GM18498 (cell line): ENCODE data around the gene OCIAD1.
A peak's percentile ranks its signal among the peaks of the same experiment; 100 is the strongest.
"Not testable (repeated sequence)": the region's sequence is repeated elsewhere in the genome, so short reads cannot be mapped to it uniquely, and the experiment has no call there.

ENCODE experiments used
- ATAC-seq: cut with Tn5 transposase; IDR thresholded peaks from one replicate; pipeline ENCODE4 v1.9.1; 2021; ENCODE audit warnings: mild to moderate bottlenecking, moderate library complexity; ENCODE audit not compliant: unreplicated experiment

The OCIAD1 gene, protein sequence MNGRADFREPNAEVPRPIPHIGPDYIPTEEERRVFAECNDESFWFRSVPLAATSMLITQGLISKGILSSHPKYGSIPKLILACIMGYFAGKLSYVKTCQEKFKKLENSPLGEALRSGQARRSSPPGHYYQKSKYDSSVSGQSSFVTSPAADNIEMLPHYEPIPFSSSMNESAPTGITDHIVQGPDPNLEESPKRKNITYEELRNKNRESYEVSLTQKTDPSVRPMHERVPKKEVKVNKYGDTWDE

DNA sequence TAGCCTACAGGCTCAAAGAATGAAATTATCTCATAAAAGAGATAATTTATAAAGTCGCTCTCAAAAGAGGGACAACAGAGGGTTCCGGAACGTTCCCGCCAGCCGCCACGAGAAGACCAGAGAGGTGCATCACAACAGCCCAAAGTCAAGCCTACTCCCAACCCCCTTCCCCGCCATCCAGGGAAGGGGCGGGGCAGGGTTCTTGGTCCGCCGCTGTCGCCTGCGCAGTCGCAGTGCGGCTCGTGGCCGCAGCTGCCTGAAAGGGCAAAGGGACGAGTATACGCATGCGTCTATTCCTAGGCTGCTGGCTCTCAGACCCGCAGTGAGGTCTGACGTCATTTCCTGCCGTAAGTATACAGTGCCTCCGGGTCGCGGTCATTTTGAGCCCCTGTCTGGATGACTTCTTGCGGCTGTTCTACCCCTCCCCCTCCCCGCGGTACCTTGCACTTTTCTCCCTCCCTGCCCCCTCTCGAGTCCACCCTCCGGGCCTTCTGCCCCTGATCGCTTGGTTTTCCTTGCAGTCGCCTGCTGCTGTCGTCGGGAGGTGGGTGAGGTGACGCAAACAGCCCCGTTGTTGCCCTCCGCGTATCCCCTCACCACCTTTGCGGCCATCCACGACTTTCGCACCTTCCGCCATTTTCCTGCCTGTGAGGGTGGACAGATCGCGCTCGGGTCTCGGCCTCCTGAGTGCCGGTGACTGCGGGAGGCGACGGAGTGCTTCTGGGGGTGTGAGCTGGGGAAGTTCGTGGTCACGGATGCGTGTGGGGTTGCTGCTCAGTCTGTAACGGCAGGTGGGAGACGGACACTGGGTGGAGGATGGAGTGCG is at the start of gene OCIAD1:
Gene OCIAD1, plus strand, starts transcription at position 383 of the 826 bp plus-strand sequence. CDS start 1,537 bp downstream, outside the sequence.
- peak; percentile 99 for ATAC-seq

DNA sequence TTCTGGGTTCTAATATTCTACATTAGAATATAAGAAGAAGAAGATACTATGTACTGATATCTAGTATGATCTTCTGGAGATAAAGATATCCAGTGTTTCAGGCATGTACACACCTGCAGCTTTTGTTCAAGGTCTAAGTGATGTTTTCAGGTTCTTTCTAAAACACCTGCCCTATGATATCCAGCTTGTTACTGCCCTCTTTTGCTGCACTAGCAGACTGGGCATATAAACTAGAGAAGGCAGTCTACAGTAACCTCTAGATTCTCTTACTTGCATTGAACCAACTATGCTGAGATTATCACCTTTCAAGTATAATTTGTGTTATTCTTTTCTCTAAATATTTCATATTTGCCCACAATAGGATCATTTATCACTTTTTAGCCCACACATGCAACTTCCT is 48.9 kb upstream of the OCIAD1 start:
- no peak for ATAC-seq

DNA sequence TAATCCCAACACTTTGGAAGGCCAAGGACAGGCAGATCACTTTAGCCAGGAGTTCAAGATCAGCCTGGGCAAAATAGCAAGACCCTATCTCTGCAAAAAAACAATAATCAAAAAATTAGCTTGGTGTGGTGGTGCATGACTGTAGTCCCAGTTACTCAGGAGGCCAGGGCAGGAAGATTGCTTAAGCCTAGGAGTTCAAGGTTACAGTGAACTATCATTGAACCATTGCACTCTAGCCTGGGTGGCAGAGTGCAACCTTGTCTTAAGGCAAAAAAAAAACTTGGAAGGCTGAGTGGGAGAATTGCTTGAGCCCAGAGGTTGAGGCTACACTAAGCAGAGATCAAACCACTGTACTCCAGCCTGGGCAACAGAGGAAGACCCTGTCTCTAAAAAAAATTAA is 45.6 kb upstream of the OCIAD1 start:
- no peak for ATAC-seq

DNA sequence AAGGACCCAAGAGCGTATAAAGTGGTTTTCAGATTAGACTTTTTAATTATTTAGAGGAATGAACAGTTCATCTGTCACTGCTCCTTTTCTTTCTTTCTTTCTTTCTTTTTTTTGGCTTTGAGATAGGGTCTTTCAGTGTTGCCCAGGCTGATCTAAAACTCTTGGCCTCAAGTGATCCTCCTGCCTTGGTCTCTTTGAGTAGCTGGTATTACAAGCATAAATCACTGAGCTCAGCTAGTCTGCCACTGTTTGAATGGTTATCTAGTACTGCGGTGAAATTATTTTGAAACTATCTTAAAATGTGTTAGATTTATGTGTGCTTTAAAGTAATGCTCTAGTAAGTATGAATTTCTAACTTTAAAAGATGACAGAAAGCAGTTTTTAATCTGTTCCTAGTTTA is 44.3 kb upstream of the OCIAD1 start:
- no peak for ATAC-seq

DNA sequence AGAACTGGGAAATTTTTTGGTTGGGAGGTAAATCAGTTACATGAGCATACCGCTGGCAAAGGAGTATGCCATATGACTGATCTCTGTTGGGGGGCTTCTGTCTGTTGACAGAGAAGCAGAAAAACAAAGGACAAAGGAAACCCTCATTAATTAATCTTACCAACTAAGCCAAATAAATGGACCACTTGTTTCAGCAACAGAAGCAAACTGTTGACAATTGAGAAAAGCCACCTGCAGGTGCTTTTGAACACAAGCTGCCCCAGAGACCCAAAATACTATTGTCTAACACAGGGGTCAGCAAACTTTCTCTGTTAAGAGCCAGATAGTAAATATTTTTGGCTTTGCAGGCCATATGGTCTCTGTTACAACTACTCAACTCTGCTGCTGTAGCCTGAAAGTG is 43.8 kb upstream of the OCIAD1 start:
- no peak for ATAC-seq

DNA sequence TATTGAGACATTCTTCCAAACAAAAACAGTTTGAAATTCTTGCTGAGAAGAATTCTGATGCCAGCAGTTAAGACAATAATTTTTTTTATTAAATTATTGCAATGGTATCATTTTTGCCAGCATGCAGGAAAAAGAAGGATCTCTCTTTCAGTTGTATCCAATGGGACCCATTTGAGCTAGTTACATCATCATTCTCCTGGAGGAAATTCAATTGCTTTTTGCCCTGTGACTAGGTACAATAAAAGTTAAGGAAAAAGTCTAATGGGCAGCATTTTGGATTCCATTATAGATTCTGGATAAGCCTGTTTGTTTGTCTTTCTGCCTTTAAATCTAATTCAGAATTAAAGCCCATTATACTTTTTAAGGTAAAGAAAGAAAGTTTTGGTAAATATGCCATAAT is 40.3 kb upstream of the OCIAD1 start:
- no peak for ATAC-seq

DNA sequence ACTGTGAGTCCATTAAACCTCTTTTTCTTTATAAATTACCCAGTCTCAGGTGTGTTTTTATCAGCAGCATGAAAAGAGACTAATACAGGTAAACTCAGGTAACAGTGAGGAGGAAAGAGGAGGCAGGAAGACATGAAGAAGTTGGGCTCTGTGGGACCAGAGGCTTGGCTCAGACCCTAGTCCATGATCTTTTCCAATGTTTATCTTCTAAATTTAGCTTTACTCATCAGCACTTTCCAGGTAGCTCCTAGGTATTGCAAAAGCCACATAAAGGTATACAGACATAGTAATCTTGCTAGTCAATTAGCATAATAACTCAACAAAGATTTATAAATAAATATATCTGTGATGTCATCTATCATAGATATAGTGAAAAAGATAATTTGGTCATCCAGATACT is 39.6 kb upstream of the OCIAD1 start:
- ATAC-seq: no peak

DNA sequence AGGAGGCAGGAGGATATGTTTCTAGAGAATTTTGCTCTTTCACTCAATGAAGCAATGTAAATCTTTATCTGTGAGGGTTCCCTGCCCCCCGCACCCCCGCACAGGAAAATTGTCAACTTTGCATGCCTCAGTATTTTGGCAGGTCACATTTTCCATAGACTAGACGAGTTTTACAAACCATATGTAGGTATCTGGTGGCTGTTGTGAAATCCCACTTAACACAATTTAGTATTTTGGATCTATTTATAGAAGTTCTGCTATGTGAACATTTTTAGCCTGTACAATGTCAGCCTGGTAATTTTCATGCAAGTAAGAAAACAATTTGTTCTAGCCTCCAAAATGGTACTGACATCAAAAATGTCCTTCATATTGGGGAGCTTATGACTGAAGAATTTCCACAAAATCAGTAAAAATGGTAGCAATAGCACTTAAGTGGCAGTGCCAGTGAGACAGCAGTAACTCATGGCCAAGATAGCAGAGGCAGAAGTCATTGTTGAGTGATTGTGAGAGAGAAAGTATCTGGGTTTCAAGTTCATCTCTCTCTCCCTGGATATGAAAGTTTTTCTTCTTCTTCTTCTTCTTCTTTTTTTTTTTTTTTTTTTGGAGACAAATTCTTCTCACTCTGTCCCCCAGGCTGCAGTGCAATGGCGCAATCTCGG is 38.4 kb upstream of the OCIAD1 start:
- ATAC-seq: peak; percentile 56

DNA sequence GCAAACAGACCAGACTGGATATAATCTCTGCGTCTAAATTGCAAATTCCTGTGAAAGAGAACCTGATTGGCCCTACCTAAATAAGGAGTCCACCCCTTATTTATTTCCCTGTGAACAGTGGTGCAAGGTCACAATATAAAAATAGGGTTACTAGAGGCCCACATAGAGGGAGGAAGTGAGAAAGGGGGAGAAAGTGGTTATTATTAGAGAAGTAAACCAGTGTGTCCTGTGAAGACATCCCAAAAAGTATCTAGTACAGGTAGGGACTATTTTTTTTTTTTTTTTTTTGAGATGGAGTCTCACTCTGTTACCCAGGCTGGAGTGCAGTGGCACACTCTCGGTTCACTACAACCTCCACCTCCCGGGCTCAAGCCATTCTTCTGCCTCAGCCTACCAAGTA is 35.8 kb upstream of the OCIAD1 start:
- no peak for ATAC-seq

DNA sequence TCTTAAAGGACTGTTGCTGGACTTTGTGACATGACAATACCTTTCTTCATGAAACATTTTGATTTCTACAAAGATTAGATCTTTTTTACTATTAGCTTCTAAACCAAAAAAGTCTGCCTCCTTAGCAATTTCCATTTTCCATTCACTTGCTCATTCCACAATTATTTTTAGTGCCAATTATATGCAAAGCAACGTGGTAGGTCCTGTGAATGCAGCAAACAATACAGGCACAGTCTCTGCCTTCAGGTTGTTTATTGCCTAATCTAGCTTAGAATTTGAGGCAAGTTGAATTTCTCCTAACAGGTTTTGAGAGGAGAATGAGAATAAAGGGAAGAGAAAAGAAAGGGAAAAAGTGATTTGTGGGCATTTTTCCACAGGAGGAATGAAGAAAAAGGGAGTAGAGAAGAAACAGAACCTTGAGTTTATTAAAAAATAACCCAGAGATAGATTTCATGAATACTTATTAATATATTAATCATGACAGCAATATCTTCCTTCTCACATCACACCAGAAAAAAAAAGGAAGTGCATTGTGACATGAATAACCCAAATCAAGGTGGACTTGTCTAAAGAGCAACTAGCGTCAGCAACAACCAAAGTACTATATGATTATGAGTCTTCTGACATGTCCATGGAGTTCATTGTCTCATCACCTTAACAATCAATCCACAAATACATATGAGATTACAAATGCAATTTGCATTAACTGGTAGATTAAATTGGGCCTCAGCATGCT is 34.5 kb upstream of the OCIAD1 start:
- ATAC-seq: no peak

DNA sequence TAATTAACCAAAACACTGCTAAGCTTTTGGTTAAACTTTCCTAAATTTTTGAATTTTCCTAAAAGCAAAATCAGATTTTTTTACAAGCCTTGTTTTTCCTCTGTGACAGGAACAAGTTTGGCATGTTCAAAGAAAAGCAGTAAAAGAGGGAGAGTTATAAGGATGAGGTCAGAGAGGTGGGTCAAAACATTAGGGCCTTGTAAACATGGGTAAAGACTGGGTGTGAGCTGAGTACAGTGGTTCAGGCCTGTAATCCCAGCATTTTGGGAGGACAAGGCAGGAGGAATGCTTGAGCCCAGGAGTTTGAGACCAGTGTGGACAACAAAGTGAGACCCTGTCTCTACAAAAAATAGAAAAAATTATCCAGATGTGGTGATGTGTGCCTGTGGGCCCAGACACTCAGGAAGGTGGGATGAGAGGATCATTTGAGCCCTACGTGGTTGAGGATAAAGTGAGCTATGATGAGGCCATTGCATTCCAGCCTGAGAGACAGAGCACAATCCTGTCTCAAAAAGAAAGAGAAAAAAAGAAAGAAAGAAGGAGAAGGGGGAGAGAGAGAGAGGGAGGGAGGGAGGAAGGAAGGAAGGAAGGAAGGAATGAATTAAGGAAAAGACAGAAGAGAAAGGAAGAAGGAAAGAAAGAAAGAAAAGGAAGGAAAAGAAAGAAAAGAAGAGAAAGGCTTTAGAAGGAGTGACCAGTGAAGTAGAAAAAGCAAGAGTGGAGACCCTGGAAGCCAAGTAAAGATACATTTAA is 33.8 kb upstream of the OCIAD1 start:
- no peak for ATAC-seq

DNA sequence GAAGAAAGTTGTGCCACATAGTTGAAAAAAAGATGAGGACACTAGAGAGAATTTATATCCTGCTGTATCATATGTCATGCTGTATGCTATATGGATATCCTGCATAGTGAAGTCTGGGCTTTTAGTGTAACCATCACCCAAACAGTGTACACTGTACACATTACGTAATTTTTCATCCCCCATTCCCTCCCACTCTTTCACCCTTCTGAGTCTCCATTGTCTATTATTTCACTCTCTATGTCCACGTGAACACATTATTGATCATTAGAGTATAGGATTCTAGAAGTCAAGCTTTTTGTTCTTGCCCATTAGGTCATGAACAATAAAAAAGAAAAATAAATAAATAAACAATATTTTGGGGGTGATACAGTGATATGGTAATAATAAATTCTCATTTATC is 32.8 kb upstream of the OCIAD1 start:
- ATAC-seq: no peak

DNA sequence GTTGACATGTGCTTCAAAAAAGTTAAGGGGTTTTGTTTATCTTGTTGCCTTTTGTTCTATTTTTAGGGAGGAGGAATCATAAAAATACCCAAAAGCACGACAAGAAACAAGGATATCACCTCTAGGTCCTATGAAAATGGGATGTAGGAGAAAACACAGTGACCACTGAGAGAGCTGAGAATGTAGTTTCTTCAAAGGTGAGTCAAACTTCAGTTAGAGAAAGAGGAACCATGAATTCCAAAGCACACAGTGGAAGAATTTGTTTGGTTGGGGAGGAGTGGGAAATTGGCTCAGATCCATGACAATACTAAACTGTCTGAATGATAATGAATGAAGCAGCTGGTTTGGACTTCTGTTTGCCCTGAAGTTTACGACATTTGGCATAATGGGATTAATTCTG is 31.7 kb upstream of the OCIAD1 start:
- ATAC-seq: no peak

DNA sequence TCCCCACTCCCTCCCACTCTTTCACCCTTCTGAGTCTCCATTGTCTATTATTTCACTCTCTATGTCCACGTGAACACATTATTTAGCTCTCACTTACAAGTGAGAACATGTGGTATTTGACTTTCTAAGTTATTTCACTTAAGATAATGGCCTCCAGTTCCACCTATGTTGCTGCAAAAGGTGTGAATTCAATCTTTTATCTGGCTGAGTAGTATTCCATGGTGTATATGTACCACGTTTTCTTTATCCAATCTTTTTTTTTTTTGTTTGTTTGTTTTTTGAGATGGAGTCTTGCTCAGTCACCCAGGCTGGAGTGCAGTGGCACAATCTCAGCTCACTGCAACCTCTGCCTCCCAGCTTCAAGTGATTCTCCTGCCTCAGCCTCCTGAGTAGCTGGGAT is 30.7 kb upstream of the OCIAD1 start:
- not testable (repeated sequence) for ATAC-seq

DNA sequence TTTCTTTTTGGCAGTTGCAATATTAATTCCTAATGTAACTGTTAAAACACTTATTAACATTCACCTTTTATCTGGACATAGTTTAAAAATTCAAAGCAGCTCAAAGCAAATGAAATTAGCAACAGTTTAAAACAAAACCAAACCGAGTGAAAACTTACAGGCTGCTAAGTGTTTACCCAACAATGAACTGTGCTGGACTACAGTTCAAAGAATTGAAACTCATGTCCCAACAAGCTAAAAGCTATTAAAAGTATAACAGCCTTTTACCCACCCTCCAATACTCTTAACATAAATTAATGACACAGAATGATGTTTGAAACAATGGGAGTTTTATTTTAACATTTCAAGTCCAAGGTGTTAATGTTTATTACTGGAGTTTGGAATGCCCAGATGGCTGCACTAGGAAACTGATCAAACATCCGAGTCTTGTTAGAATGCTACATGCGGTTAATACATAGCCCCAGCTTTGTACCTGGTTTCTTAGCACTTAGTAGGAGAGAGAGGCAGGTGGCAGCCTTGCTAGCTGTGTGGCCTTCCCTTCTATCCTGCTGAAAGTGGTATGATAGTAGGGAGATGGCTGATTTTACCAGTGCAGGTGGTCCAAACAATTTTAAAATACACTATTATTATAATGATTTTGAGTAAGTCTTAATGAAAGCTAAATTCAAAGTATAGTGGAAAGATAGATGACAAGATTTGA is 29.7 kb upstream of the OCIAD1 start:
- ATAC-seq: no peak

DNA sequence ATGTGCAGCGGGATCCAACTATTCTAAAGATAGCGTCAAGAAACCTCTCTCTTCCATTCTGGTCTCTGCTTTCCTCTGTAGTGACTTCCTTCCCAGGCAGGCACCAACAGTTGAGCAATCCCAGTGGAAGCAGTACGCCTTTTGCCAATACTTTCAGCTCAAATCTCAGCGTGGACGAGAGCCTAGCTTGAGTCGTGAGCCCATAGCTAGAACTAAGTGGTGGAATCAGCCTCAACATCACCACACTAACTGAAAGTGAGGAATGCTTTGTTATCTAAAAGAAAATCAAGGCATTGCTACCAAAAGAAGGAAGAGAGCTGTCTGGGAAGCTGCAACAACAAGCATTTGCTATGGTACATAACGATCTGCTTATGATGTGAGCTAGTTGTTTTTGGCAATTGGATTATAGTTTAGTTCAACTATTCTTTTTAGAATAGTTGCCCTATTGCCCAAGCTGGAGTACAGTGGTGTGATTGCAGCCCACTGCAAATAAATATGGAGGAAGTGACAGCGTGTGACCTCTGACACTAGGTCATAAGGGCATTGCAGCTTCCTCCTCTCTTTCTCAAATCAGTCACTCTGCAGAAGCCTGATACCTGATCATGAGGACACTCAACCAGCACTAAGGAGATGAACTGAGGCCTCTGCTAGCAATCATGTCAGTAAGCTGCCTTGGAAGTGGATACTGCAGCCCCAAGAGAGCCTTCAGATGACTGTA is 26.1 kb upstream of the OCIAD1 start:
- no peak for ATAC-seq

DNA sequence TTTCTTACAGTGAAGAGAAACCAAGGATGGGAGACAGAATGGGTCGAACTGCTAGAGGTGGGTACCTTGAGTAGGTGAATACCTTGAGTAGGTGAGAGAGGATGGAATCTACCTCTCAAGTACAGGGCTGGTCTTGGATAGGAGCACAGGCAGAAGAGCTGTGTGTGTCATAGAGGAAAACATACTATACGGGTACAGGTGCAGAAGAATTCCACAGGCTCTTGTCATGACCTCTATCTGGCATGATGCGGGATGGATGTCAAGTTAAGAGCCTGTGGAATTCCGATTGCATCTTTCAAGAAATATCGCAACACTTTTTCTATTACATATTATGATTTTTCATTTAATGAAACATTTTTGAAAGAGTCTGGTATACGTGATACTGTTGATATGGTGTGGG is 18.0 kb upstream of the OCIAD1 start:
- no peak for ATAC-seq

DNA sequence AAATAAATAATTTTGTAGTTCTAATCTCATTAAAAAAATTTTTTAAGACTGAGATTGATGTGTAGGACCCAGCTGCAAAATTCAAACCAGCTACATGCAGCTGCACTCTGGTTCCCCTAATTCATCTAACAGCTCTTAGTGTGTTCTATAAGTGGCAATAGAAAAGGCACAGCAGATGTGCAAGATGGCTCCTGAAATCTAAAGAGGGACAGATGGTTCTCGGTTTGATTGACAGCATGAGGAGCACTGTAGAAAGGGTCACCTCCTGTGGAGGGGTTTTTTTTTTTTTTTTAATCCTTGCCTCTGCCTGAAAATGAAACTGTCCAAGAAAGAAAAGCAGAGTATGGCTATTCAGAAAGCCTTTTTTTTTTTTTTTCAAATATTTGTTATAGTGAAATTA is 16.9 kb upstream of the OCIAD1 start:
- peak; percentile 68 for ATAC-seq

DNA sequence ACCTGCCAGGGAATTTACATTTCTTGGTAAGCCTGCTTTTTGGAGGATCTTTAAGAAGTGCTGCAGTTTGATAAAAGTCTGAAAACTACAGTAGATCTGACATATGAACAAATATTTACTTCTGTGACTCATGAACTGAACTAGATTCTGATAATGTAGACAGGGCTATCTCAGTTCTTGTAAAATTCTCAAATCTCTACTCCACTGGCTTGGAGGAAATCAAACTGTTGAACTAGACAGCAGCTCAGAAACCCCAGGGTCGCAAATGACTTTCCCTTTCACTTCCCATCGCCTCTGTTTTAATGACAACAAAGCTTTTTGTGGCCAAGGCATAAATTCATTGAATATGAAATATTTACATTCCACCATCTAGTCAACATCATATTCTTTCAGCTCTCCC is 15.4 kb upstream of the OCIAD1 start:
- ATAC-seq: peak; percentile 46
